Spleen (tissue), 7 donors: ENCODE data around the gene NUDT4.

ENCODE experiments used
- POLR2AphosphoS5 ChIP-seq, 3 donors: sonication (generic); formaldehyde crosslinking; IDR thresholded peaks; one replicate each; pipeline ENCODE4 v1.5.1; 2017; ENCODE audit warnings: antibody characterized with exemption in 3 of 3
- TF ChIP-seq, protein P1 (sequence below), 11 experiments: fragments of 200-600 bp in 7 of 11; fragments of 450-650 bp in 4 of 11; sonication (generic) in 4 of 11; IDR thresholded peaks in 8 of 11; conservative IDR thresholded peaks in 3 of 11; 1 replicate in 7 of 11; 2 replicates in 4 of 11; pipeline versions ENCODE4 v1.4.0 to v1.8.0; 2016 to 2021; ENCODE audit warnings: antibody characterized with exemption in 11 of 11, inconsistent platforms in 4 of 11, mild to moderate bottlenecking in 1 of 11
- donor health status: DM: no; HTN: no; CAD: no; lungs with moderate emphysema.
- donor health status: DM: no; HTN: no; CAD: no.
- donor health status: DM: no; HTN: no; CAD: no.

DNA sequence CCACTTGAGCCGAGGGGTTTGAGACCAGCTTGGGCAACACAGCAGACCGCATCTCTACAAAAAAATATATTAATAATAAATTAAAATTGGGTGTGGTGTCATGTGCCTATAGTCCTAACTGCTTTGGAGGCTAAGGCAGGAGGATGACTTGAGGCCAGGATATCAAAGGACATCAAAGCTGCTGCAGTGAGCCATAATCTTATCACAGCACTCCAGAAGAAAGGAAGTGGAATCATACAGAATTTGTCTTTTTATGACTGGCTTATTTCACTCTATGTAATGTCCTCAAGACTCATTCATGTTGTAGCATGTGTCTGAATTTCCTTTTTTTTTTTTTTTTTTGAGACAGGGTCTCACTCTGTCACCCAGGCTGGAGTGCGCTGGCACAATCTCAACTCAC lies 43.9 kb upstream of the NUDT4 start:
- no peak for TF ChIP-seq POLR2AphosphoS5 (IDR thresholded peaks at IDR 0.05)
- TF ChIP-seq, protein P1, sequence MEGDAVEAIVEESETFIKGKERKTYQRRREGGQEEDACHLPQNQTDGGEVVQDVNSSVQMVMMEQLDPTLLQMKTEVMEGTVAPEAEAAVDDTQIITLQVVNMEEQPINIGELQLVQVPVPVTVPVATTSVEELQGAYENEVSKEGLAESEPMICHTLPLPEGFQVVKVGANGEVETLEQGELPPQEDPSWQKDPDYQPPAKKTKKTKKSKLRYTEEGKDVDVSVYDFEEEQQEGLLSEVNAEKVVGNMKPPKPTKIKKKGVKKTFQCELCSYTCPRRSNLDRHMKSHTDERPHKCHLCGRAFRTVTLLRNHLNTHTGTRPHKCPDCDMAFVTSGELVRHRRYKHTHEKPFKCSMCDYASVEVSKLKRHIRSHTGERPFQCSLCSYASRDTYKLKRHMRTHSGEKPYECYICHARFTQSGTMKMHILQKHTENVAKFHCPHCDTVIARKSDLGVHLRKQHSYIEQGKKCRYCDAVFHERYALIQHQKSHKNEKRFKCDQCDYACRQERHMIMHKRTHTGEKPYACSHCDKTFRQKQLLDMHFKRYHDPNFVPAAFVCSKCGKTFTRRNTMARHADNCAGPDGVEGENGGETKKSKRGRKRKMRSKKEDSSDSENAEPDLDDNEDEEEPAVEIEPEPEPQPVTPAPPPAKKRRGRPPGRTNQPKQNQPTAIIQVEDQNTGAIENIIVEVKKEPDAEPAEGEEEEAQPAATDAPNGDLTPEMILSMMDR (IDR thresholded peaks at IDR 0.05 in 8 of 11, conservative IDR thresholded peaks at IDR 0.05 in 3 of 11): no peak
